ENCODE measurements around the gene AKAP6. TPM values are rescaled to one million over a fixed set of nuclear protein-coding genes. Genes with fewer than 3 reads are reported as not detected.
"Not testable (repeated sequence)": the region's sequence is repeated elsewhere in the genome, so short reads cannot be mapped to it uniquely, and the experiment has no call there.

Gene AKAP6
- total RNA-seq, 2 experiments from 2014 or later: 1.1 to 1.4 TPM

- CTCF ChIA-PET; H3K27ac Mint-ChIP-seq; H3K4me3 Mint-ChIP-seq; POLR2A ChIA-PET; H3K36me3 Mint-ChIP-seq (ENCODE audit: low read depth); H3K27me3 Mint-ChIP-seq; H3K4me1 Mint-ChIP-seq; H3K9me3 Mint-ChIP-seq; DNase-seq: not testable (repeated sequence)
These were observed 254.3 kb downstream of the AKAP6 start for GRCh38 chr14:32583427-32583826.

- ChIA-PET POLR2A (no interaction called here), CTCF (interaction anchor here (0.6 kb wide), 1 partner anchor 96 kb away, joined by 3 read pairs; no protein-coding TSS in a partner anchor)
- Mint-ChIP-seq H3K27me3 (peaks cover 3% of the 10 kb centered on the region), H3K4me3 (no peak overlapping the region), H3K4me1 (no peaks in the 10 kb centered on the region), H3K36me3 (ENCODE audit: low read depth) (no peaks in the 10 kb centered on the region), H3K9me3 (no peaks in the 10 kb centered on the region), H3K27ac (no peak overlapping the region)
- no peak for DNase-seq
These were observed 255.0 kb downstream of the AKAP6 start for GRCh38 chr14:32584079-32584478.

GRCh38 chr14:32587461-32587860 is 258.4 kb downstream of the AKAP6 start:
- H3K4me3 Mint-ChIP-seq: no peak overlapping the region
- CTCF ChIA-PET: interaction anchor here (1.2 kb wide), 1 partner anchor 1205 kb away, joined by 3 read pairs; no protein-coding TSS in a partner anchor
- no peak overlapping the region for H3K27ac Mint-ChIP-seq
- no peaks in the 10 kb centered on the region for H3K36me3 Mint-ChIP-seq (ENCODE audit: low read depth)
- no peak for DNase-seq
- H3K9me3 Mint-ChIP-seq: no peaks in the 10 kb centered on the region
- H3K4me1 Mint-ChIP-seq: no peaks in the 10 kb centered on the region
- POLR2A ChIA-PET: no interaction called here
- H3K27me3 Mint-ChIP-seq: peaks cover 3% of the 10 kb centered on the region

- H3K27me3 Mint-ChIP-seq: peaks cover 3% of the 10 kb centered on the region
- no peaks in the 10 kb centered on the region for H3K4me1 Mint-ChIP-seq
- no peak overlapping the region for H3K4me3 Mint-ChIP-seq
- no peaks in the 10 kb centered on the region for H3K9me3 Mint-ChIP-seq
- no peak overlapping the region for H3K27ac Mint-ChIP-seq
- no peak for DNase-seq
- ChIA-PET POLR2A (no interaction called here), CTCF (interaction anchor here (0.5 to 1.4 kb wide), 3 partner anchors 13 to 1204 kb away, joined by 3 to 5 read pairs (median 3); no protein-coding TSS in a partner anchor)
- H3K36me3 Mint-ChIP-seq (ENCODE audit: low read depth): no peaks in the 10 kb centered on the region
These were observed 259.6 kb downstream of the AKAP6 start for GRCh38 chr14:32588448-32589320.

GRCh38 chr14:32590157-32590556 is 261.1 kb downstream of the AKAP6 start:
- Mint-ChIP-seq H3K27ac (no peak overlapping the region), H3K27me3 (peaks cover 3% of the 10 kb centered on the region)

GRCh38 chr14:32593290-32593942 is 264.3 kb downstream of the AKAP6 start:
- H3K27ac Mint-ChIP-seq: no peak overlapping the region
- H3K4me1 Mint-ChIP-seq: no peaks in the 10 kb centered on the region
- ChIA-PET CTCF (no interaction called here), POLR2A (no interaction called here)
- no peaks in the 10 kb centered on the region for H3K36me3 Mint-ChIP-seq (ENCODE audit: low read depth)
- no peaks in the 10 kb centered on the region for H3K27me3 Mint-ChIP-seq
- DNase-seq: no peak
- no peak overlapping the region for H3K4me3 Mint-ChIP-seq
- H3K9me3 Mint-ChIP-seq: no peaks in the 10 kb centered on the region

More at GRCh38 chr14:32590157-32590556, 261.1 kb downstream of the AKAP6 start:
- DNase-seq: no peak
- CTCF ChIA-PET: no interaction called here
- POLR2A ChIA-PET: no interaction called here
- Mint-ChIP-seq H3K9me3 (no peaks in the 10 kb centered on the region), H3K36me3 (ENCODE audit: low read depth) (no peaks in the 10 kb centered on the region), H3K4me3 (no peak overlapping the region), H3K4me1 (no peaks in the 10 kb centered on the region)

- ChIA-PET POLR2A (no interaction called here), CTCF (no interaction called here)
- DNase-seq: no peak
- no peaks in the 10 kb centered on the region for H3K27me3 Mint-ChIP-seq
- no peak overlapping the region for H3K4me3 Mint-ChIP-seq
- H3K4me1 Mint-ChIP-seq: no peaks in the 10 kb centered on the region
- H3K9me3 Mint-ChIP-seq: no peaks in the 10 kb centered on the region
- H3K27ac Mint-ChIP-seq: no peak overlapping the region
- no peaks in the 10 kb centered on the region for H3K36me3 Mint-ChIP-seq (ENCODE audit: low read depth)
These were observed 265.7 kb downstream of the AKAP6 start for GRCh38 chr14:32594766-32595165.

- Mint-ChIP-seq H3K9me3 (no peaks in the 10 kb centered on the region), H3K4me3 (no peak overlapping the region), H3K36me3 (ENCODE audit: low read depth) (no peaks in the 10 kb centered on the region), H3K27me3 (no peaks in the 10 kb centered on the region), H3K27ac (no peak overlapping the region), H3K4me1 (no peaks in the 10 kb centered on the region)
- CTCF ChIA-PET: no interaction called here
- POLR2A ChIA-PET: no interaction called here
- no peak for DNase-seq
These were observed 266.4 kb downstream of the AKAP6 start for GRCh38 chr14:32595497-32595896.

- ChIA-PET POLR2A (no interaction called here), CTCF (no interaction called here)
- H3K27ac Mint-ChIP-seq: no peak overlapping the region
These were observed 267.3 kb downstream of the AKAP6 start for GRCh38 chr14:32596390-32596789.

GRCh38 chr14:32597771-32598170 is 268.7 kb downstream of the AKAP6 start:
- DNase-seq: no peak
- Mint-ChIP-seq H3K4me3 (no peak overlapping the region), H3K36me3 (ENCODE audit: low read depth) (no peaks in the 10 kb centered on the region), H3K27ac (no peak overlapping the region), H3K9me3 (no peaks in the 10 kb centered on the region), H3K4me1 (no peaks in the 10 kb centered on the region), H3K27me3 (no peaks in the 10 kb centered on the region)
- CTCF ChIA-PET: no interaction called here
- POLR2A ChIA-PET: no interaction called here

More at GRCh38 chr14:32596390-32596789, 267.3 kb downstream of the AKAP6 start:
- no peaks in the 10 kb centered on the region for H3K4me1 Mint-ChIP-seq
- H3K4me3 Mint-ChIP-seq: no peak overlapping the region
- no peaks in the 10 kb centered on the region for H3K36me3 Mint-ChIP-seq (ENCODE audit: low read depth)
- no peak for DNase-seq
- H3K27me3 Mint-ChIP-seq: no peaks in the 10 kb centered on the region
- H3K9me3 Mint-ChIP-seq: no peaks in the 10 kb centered on the region

GRCh38 chr14:32601069-32601468 is 272.0 kb downstream of the AKAP6 start:
- no peak for DNase-seq
- Mint-ChIP-seq H3K4me3 (no peak overlapping the region), H3K9me3 (no peaks in the 10 kb centered on the region), H3K27ac (no peak overlapping the region), H3K4me1 (no peaks in the 10 kb centered on the region), H3K27me3 (no peaks in the 10 kb centered on the region), H3K36me3 (ENCODE audit: low read depth) (no peaks in the 10 kb centered on the region)
- CTCF ChIA-PET: no interaction called here
- POLR2A ChIA-PET: no interaction called here

- ChIA-PET CTCF (no interaction called here), POLR2A (no interaction called here)
- Mint-ChIP-seq H3K4me3 (no peak overlapping the region), H3K36me3 (ENCODE audit: low read depth) (no peaks in the 10 kb centered on the region), H3K4me1 (no peaks in the 10 kb centered on the region), H3K9me3 (no peaks in the 10 kb centered on the region), H3K27ac (no peak overlapping the region), H3K27me3 (no peaks in the 10 kb centered on the region)
- no peak for DNase-seq
These were observed 272.8 kb downstream of the AKAP6 start for GRCh38 chr14:32601906-32602305.

- ChIA-PET CTCF (no interaction called here), POLR2A (no interaction called here)
- no peaks in the 10 kb centered on the region for H3K4me1 Mint-ChIP-seq
- H3K27me3 Mint-ChIP-seq: no peaks in the 10 kb centered on the region
- H3K4me3 Mint-ChIP-seq: no peak overlapping the region
- H3K9me3 Mint-ChIP-seq: no peaks in the 10 kb centered on the region
- no peak overlapping the region for H3K27ac Mint-ChIP-seq
- H3K36me3 Mint-ChIP-seq (ENCODE audit: low read depth): no peaks in the 10 kb centered on the region
- DNase-seq: no peak
These were observed 273.6 kb downstream of the AKAP6 start for GRCh38 chr14:32602699-32603098.
